GM19438 (cell line): ENCODE measurements around the gene MRPL23.

Source experiments
- ATAC-seq: cut with Tn5 transposase; IDR thresholded peaks from one replicate; pipeline ENCODE4 v1.9.1; 2021; ENCODE audit warnings: low read depth; ENCODE audit not compliant: unreplicated experiment

MRPL23 gene

DNA sequence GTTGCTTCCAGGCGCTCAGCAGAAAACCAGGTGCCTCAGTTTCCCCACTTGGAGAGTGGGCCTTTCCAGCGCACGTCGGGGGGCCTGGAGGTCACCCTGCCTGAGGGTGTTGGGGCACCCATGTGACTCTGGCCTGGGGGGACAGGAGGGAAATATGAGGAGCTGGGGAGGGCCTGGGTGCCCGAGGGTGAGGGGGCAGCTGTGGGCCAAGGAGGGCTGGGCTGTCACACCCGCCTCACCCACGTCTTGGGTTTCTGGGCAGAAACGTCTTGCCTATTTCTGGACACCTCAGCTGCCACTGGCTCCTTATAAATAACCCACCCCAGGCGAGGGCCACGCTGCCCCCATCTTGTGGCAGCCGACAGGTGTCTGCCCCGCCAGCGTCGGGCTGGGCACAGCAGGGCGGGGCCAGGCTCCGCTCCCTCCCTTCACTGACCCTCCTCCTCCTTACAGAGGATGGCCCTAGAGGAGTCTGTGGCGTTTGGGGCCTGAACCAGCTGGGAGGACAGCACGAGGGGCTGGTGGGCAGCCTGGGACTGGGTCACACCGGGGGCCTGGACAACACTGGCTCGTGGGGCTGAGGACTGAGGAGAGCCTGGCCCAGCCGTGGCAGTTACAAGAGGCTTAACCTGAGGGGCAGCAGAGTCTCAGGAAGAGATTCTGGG, 26.1 kb upstream of the MRPL23 start:
- no peak for ATAC-seq

- ATAC-seq: no peak
These were observed 25.5 kb upstream of the MRPL23 start for GRCh38 chr11:1921574-1922141.

DNA sequence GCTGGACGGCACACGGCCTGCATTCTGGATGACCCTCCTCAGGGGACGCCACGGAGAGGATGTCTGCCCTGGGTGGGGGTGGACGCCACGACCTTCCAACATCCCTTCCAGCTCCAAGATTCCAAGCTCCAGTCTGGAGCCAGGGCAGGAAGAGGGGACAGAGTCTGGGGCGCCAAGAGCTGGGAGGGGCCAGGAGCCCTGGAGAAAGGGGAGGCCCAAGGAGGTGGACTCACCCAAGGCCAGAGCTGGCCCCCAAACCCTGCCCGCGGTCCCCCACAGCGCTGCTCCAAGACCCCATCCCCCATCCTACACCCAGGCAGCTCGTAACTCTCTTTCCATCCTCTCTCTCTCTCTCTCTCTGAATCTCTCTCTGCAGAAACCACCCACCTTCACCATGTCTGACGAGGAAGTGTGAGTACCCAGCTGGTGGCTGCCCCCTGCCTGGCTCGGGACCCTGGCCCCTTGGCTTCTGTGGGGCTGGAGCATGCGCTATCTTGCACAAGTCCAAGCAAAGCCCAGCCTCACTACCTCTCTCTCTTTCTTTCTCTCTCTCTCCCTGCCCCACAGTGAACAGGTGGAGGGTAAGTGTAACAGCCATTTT, 24.6 kb upstream of the MRPL23 start:
- no peak for ATAC-seq

DNA sequence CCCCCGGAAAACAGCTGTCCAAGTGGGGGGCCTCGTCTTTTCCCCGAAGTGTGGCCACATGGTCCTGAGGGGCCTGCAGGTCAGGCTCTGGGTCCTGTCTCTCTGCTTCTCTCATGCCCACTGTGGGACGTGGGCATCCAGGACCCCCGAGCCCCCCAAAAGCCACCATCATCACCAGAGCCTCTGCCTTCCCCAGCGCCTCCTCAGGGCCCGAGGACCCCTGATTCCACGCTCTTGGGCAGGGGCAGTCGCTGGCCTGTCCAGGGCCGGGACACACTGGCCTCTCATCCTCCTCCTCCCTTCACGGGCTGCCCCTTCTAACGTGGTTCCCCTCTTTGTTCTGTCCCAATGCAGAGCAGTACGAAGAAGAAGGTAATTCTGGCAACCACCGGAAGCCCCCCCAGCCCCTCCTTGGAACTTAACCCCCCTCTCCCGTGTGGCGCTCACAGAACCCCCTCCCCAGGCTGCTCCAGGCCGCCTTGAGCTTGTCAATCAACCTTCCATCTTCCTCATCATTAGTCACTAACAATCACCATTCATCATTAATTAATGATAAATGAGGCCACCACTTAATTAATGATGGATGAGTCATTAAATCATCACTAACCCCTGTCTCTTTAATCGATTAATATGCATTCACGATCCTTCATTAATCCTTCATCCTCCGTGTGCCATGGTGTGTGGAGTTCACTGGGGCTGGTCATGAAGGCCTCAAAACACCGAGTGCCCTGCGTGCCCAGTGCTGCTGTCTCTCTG, 23.8 kb upstream of the MRPL23 start:
- no peak for ATAC-seq

- no peak for ATAC-seq
These were observed 23.0 kb upstream of the MRPL23 start for GRCh38 chr11:1924181-1924580.

GRCh38 chr11:1924646-1925372, 22.3 kb upstream of the MRPL23 start:
- no peak for ATAC-seq

DNA sequence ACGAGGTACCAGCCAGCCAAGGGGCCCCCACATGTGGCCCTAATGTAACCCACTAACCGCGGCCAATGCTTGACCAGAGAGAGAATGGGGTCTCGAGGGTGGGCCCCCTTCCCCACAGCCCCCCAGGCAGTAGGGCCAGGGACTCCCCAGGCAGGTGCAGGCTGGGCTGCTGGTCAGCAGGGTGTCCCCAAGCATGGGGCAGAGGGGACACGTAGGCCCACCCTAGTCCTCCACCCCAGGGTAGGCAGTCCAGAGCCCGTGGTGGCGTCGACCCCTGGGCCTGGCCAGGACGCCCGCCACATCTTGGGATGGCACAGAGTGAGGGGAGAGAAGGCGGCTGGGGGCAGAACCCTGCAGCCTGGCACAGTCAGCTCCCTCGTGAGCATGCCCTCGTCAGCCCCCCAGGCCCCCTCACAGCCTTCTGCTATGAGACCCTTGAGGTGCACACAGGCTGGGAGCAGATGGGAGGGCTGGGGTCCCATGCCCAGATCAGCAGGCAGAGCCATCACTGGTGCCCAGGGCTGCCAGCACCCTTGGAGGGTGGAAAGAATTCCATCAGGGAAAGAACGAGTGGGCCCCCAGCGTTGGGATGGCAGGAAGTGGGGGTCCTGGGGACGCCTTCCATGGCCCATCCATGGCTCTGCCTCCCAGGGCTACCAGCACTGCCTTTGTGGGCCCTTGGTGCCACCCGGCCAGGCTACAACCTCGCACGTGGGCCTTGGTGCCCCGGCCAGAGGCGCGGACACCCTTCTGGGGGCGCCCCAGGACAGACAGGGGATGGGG, 21.6 kb upstream of the MRPL23 start:
- no peak for ATAC-seq

GRCh38 chr11:1926156-1927025, 20.7 kb upstream of the MRPL23 start:
- no peak for ATAC-seq

GRCh38 chr11:1927026-1927847, 19.9 kb upstream of the MRPL23 start:
- no peak for ATAC-seq

GRCh38 chr11:1927848-1928469, 19.2 kb upstream of the MRPL23 start:
- ATAC-seq: no peak

DNA sequence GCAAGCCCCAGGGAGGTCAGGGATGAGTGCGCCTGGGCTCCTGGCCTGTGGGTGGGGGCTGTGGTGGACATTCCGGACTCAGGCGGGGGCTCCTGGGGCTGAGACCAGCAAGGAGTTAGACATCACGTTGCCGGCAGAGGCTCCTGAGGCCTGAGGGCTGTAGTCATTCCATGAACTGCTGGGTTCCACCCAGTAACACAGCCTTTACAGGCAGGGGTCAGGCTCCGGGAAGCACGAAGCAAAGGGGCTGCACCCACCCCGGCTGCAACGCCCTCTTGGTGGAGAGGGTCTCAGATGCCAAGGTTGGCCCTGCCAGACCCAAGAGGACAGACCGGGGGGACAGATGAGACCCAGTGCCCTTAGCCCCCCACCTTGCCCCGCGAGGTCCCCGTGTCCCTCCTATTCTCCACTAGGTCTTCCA, 18.7 kb upstream of the MRPL23 start:
- ATAC-seq: no peak

- no peak for ATAC-seq
These were observed 18.1 kb upstream of the MRPL23 start for GRCh38 chr11:1928891-1929541.

- ATAC-seq: no peak
These were observed 17.3 kb upstream of the MRPL23 start for GRCh38 chr11:1929621-1930461.

GRCh38 chr11:1930462-1930830, 16.7 kb upstream of the MRPL23 start:
- no peak for ATAC-seq

- no peak for ATAC-seq
These were observed 15.6 kb upstream of the MRPL23 start for GRCh38 chr11:1931341-1932104.

DNA sequence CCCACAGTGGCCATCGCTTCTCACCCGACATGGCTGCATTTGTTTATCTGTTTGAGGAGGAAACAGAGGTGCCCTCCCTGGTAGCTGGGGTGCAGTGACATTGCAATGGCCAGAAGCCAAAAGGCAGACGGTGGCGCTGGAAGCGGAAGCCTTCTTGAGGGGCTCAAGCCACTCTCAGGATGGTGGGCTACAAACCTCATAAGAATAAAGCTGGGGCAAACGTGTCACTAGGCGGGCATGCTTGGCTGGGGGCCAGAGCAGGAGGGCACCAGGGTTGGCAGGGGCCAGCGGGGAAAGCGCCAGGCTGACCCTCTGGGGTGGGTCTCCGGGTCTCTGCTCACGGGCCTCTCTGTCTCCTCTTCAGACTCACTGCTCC, 15.0 kb upstream of the MRPL23 start:
- no peak for ATAC-seq
